GM12892 (cell line): ENCODE results near the gene DYNLRB2.

ENCODE experiments used
- POLR2A ChIP-seq: IDR thresholded peaks from 2 replicates; pipeline ENCODE4 v1.6.1; 2011; ENCODE audit warnings: low read depth, low read length, control low read depth
- POLR2AphosphoS5 ChIP-seq: IDR thresholded peaks from 2 replicates; pipeline ENCODE4 v1.6.1; 2011; ENCODE audit warnings: low read depth, low read length, control low read depth

GRCh38 chr16:80546249-80546648, 5.5 kb downstream of the DYNLRB2 start:
- TF ChIP-seq POLR2AphosphoS5 (no peak), POLR2A (no peak)
